GM12878 (cell line): ENCODE data around the gene BCR. TPM values are rescaled to one million over a fixed set of nuclear protein-coding genes. Genes with fewer than 3 reads are reported as not detected.

ENCODE experiments used
- ATAC-seq: fragments of 200-7000 bp; cut with Tn5 transposase; 3 replicates; pipeline ENCODE4 v1.9.1; 2020; ENCODE audit warnings: mild to moderate bottlenecking, moderate library complexity
- BruUV-seq: library from RNA; stranded (reverse); fragments of 400-500 nt; replicated peaks from 2 replicates; lab custom pipeline; 2021; lab: Mats Ljungman, UMichigan
- CTCF ChIA-PET: fragments of 300-600 bp; sonication (Branson Sonifier 250); formaldehyde crosslinking; extraction: SDS; loops from one replicate; lab custom pipeline; 2021; ENCODE audit warnings: inconsistent platforms; lab: Yijun Ruan, JAX
- POLR2A ChIA-PET: fragments of 350-600 bp; formaldehyde crosslinking; extraction: SDS; loops from one replicate; lab custom pipeline; 2021; ENCODE audit warnings: inconsistent platforms; lab: Charles Lee
- RAD21 ChIA-PET: fragments of 300-600 bp; sonication (Branson Sonifier 250); formaldehyde crosslinking; loops from one replicate; lab custom pipeline; 2023; ENCODE audit warnings: antibody characterized with exemption; ENCODE audit not compliant: unreplicated experiment; lab: Charles Lee
- SMC1A ChIA-PET: fragments of 300-600 bp; sonication (Branson Sonifier 250); formaldehyde crosslinking; loops from one replicate; lab custom pipeline; 2023; ENCODE audit not compliant: unreplicated experiment, uncharacterized antibody; lab: Charles Lee
- DNase-seq: peaks from one replicate; pipeline ENCODE4 v3.0.0-alpha.2; 2011; ENCODE audit warnings: low read depth, low spot score
- FAIRE-seq: peaks from 3 replicates; lab custom pipeline; 2011; peaks lifted over from hg19 to GRCh38; lab: Jason Lieb, UNC
- H2AFZ ChIP-seq: 2 replicates; pipeline ENCODE4 v1.6.0; 2011; ENCODE audit warnings: low read depth, low read length, control low read depth; ENCODE audit not compliant: control insufficient read depth
- H3K27ac ChIP-seq: 2 replicates; pipeline ENCODE4 v1.5.1; 2011; ENCODE audit warnings: control low read depth; ENCODE audit not compliant: control insufficient read depth, insufficient read depth
- H3K27me3 ChIP-seq, 2 experiments: replicated peaks in 1 of 2; 2 replicates each; pipeline versions ENCODE4 v1.6.0 to v1.6.1; 2011; ENCODE audit warnings: low read length in 1 of 2; ENCODE audit not compliant: control insufficient read depth in 2 of 2, insufficient read depth in 2 of 2
- H3K36me3 ChIP-seq, 2 experiments: 2 replicates each; pipeline ENCODE4 v1.5.1; 2011; ENCODE audit warnings: low read length in 1 of 2; ENCODE audit not compliant: control insufficient read depth in 2 of 2, insufficient read depth in 2 of 2
- H3K4me1 ChIP-seq: 2 replicates; pipeline ENCODE4 v1.6.1; 2011; ENCODE audit warnings: mild to moderate bottlenecking, low read length, moderate library complexity, mixed read lengths; ENCODE audit not compliant: control insufficient read depth, insufficient read depth
- H3K4me2 ChIP-seq: 2 replicates; pipeline ENCODE4 v1.6.0; 2011; ENCODE audit warnings: control low read depth; ENCODE audit not compliant: control insufficient read depth, insufficient read depth
- H3K4me3 ChIP-seq: fragments of 200-600 bp; sonication (generic); 2 replicates; pipeline ENCODE4 v1.5.1; 2016
- H3K79me2 ChIP-seq: 2 replicates; pipeline ENCODE4 v1.6.0; 2011; ENCODE audit warnings: low read length; ENCODE audit not compliant: control insufficient read depth, insufficient read depth
- H3K9ac ChIP-seq: 2 replicates; pipeline ENCODE4 v1.8.0; 2011; ENCODE audit warnings: low read length, control low read depth, mixed read lengths; ENCODE audit not compliant: control insufficient read depth, insufficient read depth
- H3K9me3 ChIP-seq: replicated peaks from 3 replicates; pipeline ENCODE4 v1.5.1; 2011; ENCODE audit warnings: mild to moderate bottlenecking, low read length; ENCODE audit not compliant: control insufficient read depth, insufficient read depth
- H4K20me1 ChIP-seq: 2 replicates; pipeline ENCODE4 v1.6.0; 2011; ENCODE audit not compliant: control insufficient read depth, insufficient read depth
- FOXM1 ChIP-seq: IDR thresholded peaks from 2 replicates; pipeline ENCODE4 v1.6.1; 2012; ENCODE audit warnings: low read depth, mild to moderate bottlenecking, inconsistent platforms, low read length, moderate library complexity
- HDGF ChIP-seq: fragments of 450-650 bp; IDR thresholded peaks from 2 replicates; pipeline ENCODE4 v1.6.1; 2016; ENCODE audit warnings: antibody characterized with exemption
- NBN ChIP-seq: fragments of 450-650 bp; IDR thresholded peaks from 2 replicates; pipeline ENCODE4 v1.6.1; 2016
- NFIC ChIP-seq: IDR thresholded peaks from 2 replicates; pipeline ENCODE4 v1.6.1; 2012; ENCODE audit warnings: low read depth, mild to moderate bottlenecking, inconsistent platforms, low read length, moderate library complexity
- RELA ChIP-seq: fragments of 450-650 bp; IDR thresholded peaks from 2 replicates; pipeline ENCODE4 v1.8.0; 2014; ENCODE audit warnings: borderline replicate concordance; ENCODE audit not compliant: partially characterized antibody
- SIN3A ChIP-seq: IDR thresholded peaks from 2 replicates; pipeline ENCODE4 v1.6.1; 2012; ENCODE audit warnings: low read depth, low read length, improper control_type of control experiment
- SMC3 ChIP-seq: IDR thresholded peaks from 2 replicates; pipeline ENCODE4 v1.6.1; 2011; ENCODE audit warnings: low read length, improper control_type of control experiment, borderline replicate concordance
- YY1 ChIP-seq: IDR thresholded peaks from 2 replicates; pipeline ENCODE4 v1.6.1; 2011; ENCODE audit warnings: low read depth, mild to moderate bottlenecking, low read length
- ZSCAN29 ChIP-seq: fragments of 450-650 bp; IDR thresholded peaks from 2 replicates; pipeline ENCODE4 v1.6.1; 2017; ENCODE audit warnings: mild to moderate bottlenecking, moderate library complexity
- WGBS: methylation state at CpG from one replicate; pipeline ENCODE4 v1.1.6; 2016; ENCODE audit warnings: low lambda C conversion rate; ENCODE audit not compliant: insufficient replicate concordance, insufficient coverage; ENCODE audit errors: missing lambda C conversion rate; 5-methylcytosine and 5-hydroxymethylcytosine counted together
- in situ Hi-C: fragments of 300-500 bp; cut with MboI; formaldehyde crosslinking; loops from 9 replicates; pipeline ENCODE4 v1.14.3; 2018; ENCODE audit warnings: mixed read lengths
- intact Hi-C: fragments of 100-400 bp; cut with micrococcal nuclease; formaldehyde crosslinking; loops from one replicate; pipeline ENCODE4 v1.14.2; 2022; ENCODE audit not compliant: unreplicated experiment
- polyA plus RNA-seq, 11 experiments: library from polyadenylated mRNA; depleted of rRNA in 4 of 11; unstranded in 6 of 11; stranded (reverse) in 5 of 11; fragments of >200 nt; fragmentation: Nextera tagmentation in 4 of 11; fragmentation: Illumina TruSeq in 1 of 11; extraction: Ambion mirVana in 4 of 11; extraction: Trizol in 1 of 11; gene quantifications; 1 replicate in 1 of 11; 2 replicates in 10 of 11; pipeline versions ENCODE4 v1.2.1 to v1.2.3, GENCODE V29; 2011 to 2016; ENCODE audit warnings: inconsistent platforms in 2 of 11, missing spikeins in 2 of 11, low read depth in 1 of 11
- total RNA-seq, 4 experiments: library from RNA; depleted of rRNA in 3 of 4; stranded (reverse); fragments of >200 nt in 3 of 4; fragmentation: Illumina TruSeq in 1 of 4; extraction: Trizol in 1 of 4; gene quantifications; 2 replicates each; pipeline versions ENCODE4 v1.2.1 to v1.2.3, GENCODE V29; 2013 to 2021
- TF ChIP-seq, protein P1 (sequence below): fragments of 150-350 bp; IDR thresholded peaks from 2 replicates; pipeline ENCODE4 v1.6.1; 2016; ENCODE audit warnings: low read depth, low read length
- TF ChIP-seq, protein P2 (sequence below): fragments of 450-650 bp; formaldehyde crosslinking; IDR thresholded peaks from 2 replicates; pipeline ENCODE4 v1.5.0; 2022; ENCODE audit warnings: mild to moderate bottlenecking, missing genetic modification characterization

Gene BCR
- total and polyA plus RNA-seq, 10 of the 15 experiments (the other 5 are each of a cell fraction or from before 2014, with no cell fraction given): 1.7 to 64.7 (median 18.4) TPM

DNA sequence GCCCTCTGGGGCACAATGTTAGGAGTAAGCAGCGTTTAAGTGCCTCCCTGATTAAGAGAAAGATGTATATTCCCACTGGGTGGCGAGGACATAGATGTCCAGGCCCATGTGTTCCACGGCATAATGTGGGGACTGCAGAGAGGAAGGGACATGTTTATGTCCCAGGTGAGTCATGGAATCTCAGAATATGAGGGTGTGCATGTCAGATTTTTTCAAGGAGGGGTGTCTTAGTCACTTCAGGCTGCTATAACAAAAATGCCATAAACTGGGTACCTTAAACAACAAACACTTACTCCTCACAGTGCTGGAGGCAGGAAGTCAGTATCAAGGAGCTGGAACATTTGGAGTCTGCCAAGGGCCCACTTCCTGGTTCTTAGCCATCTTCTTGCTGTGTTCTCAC is 55.1 kb downstream of the BCR start:
- H3K4me2 ChIP-seq: no peak overlapping the region
- SMC1A ChIA-PET: no interaction called here
- POLR2A ChIA-PET: no interaction called here
- H3K4me1 ChIP-seq: peaks cover 16% of the 10 kb centered on the region
- H4K20me1 ChIP-seq: no peaks in the 10 kb centered on the region
- in situ Hi-C loops: no loop called here
- no peak for ATAC-seq
- no peak overlapping the region for H2AFZ ChIP-seq
- BruUV-seq: no TSS peak
- no peaks in the 10 kb centered on the region; the same call in 2 of the 3 replicates for H3K9me3 ChIP-seq
- H3K27me3 ChIP-seq: no peaks in the 10 kb centered on the region
- RAD21 ChIA-PET: no interaction called here
- TF ChIP-seq, protein P1, sequence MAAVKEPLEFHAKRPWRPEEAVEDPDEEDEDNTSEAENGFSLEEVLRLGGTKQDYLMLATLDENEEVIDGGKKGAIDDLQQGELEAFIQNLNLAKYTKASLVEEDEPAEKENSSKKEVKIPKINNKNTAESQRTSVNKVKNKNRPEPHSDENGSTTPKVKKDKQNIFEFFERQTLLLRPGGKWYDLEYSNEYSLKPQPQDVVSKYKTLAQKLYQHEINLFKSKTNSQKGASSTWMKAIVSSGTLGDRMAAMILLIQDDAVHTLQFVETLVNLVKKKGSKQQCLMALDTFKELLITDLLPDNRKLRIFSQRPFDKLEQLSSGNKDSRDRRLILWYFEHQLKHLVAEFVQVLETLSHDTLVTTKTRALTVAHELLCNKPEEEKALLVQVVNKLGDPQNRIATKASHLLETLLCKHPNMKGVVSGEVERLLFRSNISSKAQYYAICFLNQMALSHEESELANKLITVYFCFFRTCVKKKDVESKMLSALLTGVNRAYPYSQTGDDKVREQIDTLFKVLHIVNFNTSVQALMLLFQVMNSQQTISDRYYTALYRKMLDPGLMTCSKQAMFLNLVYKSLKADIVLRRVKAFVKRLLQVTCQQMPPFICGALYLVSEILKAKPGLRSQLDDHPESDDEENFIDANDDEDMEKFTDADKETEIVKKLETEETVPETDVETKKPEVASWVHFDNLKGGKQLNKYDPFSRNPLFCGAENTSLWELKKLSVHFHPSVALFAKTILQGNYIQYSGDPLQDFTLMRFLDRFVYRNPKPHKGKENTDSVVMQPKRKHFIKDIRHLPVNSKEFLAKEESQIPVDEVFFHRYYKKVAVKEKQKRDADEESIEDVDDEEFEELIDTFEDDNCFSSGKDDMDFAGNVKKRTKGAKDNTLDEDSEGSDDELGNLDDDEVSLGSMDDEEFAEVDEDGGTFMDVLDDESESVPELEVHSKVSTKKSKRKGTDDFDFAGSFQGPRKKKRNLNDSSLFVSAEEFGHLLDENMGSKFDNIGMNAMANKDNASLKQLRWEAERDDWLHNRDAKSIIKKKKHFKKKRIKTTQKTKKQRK: no peak
- TF ChIP-seq NFIC: no peak
- TF ChIP-seq SIN3A: no peak
- intact Hi-C loops: no loop called here
- H3K4me3 ChIP-seq: no peak overlapping the region
- H3K36me3 ChIP-seq: peaks cover 0 to 3% of the 10 kb centered on the region in 2 experiments; a peak in 2 of 4 replicates
- peaks cover 16% of the 10 kb centered on the region for H3K79me2 ChIP-seq
- CTCF ChIA-PET: interaction anchor here (0.6 to 1.0 kb wide), 2 partner anchors 20 to 88 kb away, joined by 3 read pairs; no protein-coding TSS in a partner anchor
- H3K27ac ChIP-seq: no peak overlapping the region
- DNase-seq: no peak
- no peak overlapping the region for H3K9ac ChIP-seq
- WGBS: 90% methylated on average over 3 of the region's 3 CpGs
- no peak for FAIRE-seq

DNA sequence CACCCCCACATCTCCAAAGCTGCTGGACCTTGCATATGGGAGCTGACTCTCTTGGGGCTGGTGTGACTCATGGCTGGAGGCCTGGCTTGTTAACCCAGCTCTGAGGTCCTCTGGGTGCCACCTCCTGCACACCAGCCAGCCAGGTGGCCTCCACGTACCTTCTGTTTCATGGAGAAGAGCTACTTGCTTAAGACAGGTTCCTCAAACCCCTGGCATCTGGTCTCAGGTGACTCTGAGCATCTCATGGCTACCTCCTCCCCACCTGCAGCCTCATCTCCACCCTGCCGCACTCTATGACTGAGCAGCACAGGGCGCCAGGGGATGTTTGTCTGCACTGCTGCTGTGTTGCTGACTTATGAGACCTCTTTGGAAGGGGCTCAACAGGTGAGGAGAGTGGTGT is 55.7 kb downstream of the BCR start:
- Histone ChIP-seq H4K20me1 (no peaks in the 10 kb centered on the region), H2AFZ (no peak overlapping the region), H3K27me3 (no peaks in the 10 kb centered on the region), H3K9ac (no peak overlapping the region), H3K36me3 (peaks cover 0 to 3% of the 10 kb centered on the region in 2 experiments; a peak in 2 of 4 replicates), H3K79me2 (peaks cover 16% of the 10 kb centered on the region), H3K4me2 (no peak overlapping the region), H3K4me1 (peaks cover 21% of the 10 kb centered on the region), H3K27ac (no peak overlapping the region), H3K9me3 (no peaks in the 10 kb centered on the region; the same call in 2 of the 3 replicates), H3K4me3 (no peak overlapping the region)
- DNase-seq (no peak), FAIRE-seq (no peak), ATAC-seq (no peak)
- ChIA-PET RAD21 (no interaction called here), SMC1A (no interaction called here), POLR2A (no interaction called here), CTCF (interaction anchor here (0.6 to 1.4 kb wide), 3 partner anchors 9 to 87 kb away, joined by 3 to 4 read pairs (median 3); no protein-coding TSS in a partner anchor)
- no TSS peak for BruUV-seq
- 75% methylated on average over 3 of the region's 3 CpGs for WGBS
- intact Hi-C loops (no loop called here), in situ Hi-C loops (no loop called here)
- TF ChIP-seq RELA: no peak
- TF ChIP-seq HDGF: no peak
- TF ChIP-seq FOXM1: no peak
- TF ChIP-seq, protein P2, sequence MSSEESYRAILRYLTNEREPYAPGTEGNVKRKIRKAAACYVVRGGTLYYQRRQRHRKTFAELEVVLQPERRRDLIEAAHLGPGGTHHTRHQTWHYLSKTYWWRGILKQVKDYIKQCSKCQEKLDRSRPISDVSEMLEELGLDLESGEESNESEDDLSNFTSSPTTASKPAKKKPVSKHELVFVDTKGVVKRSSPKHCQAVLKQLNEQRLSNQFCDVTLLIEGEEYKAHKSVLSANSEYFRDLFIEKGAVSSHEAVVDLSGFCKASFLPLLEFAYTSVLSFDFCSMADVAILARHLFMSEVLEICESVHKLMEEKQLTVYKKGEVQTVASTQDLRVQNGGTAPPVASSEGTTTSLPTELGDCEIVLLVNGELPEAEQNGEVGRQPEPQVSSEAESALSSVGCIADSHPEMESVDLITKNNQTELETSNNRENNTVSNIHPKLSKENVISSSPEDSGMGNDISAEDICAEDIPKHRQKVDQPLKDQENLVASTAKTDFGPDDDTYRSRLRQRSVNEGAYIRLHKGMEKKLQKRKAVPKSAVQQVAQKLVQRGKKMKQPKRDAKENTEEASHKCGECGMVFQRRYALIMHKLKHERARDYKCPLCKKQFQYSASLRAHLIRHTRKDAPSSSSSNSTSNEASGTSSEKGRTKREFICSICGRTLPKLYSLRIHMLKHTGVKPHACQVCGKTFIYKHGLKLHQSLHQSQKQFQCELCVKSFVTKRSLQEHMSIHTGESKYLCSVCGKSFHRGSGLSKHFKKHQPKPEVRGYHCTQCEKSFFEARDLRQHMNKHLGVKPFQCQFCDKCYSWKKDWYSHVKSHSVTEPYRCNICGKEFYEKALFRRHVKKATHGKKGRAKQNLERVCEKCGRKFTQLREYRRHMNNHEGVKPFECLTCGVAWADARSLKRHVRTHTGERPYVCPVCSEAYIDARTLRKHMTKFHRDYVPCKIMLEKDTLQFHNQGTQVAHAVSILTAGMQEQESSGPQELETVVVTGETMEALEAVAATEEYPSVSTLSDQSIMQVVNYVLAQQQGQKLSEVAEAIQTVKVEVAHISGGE (CRISPR knock-in tag): no peak
- TF ChIP-seq YY1: no peak
- no peak for TF ChIP-seq ZSCAN29
- TF ChIP-seq NBN: no peak
- TF ChIP-seq SMC3: no peak
